Activated CD4-positive, alpha-beta T cell treated with anti-CD3 and anti-CD28 coated beads, Interleukin-2, amount 10 ng/mL, durations not matched to agents 7 days and 5 days (primary cell): ENCODE measurements around the gene EPHA10. TPM values are rescaled to one million over a fixed set of nuclear protein-coding genes. Genes with fewer than 3 reads are reported as not detected.

ENCODE experiments used
- CTCF ChIA-PET: fragments of 350-600 bp; sonication (Branson Sonifier 250); formaldehyde crosslinking; loops from one replicate; lab custom pipeline; 2021; ENCODE audit warnings: antibody characterized with exemption; lab: Charles Lee
- POLR2A ChIA-PET: fragments of 350-600 bp; sonication (Branson Sonifier 250); formaldehyde crosslinking; loops from one replicate; lab custom pipeline; 2021; ENCODE audit warnings: antibody characterized with exemption; lab: Charles Lee
- DNase-seq: peaks from one replicate; pipeline ENCODE4 v3.0.0-alpha.2; 2020
- H3K27ac Mint-ChIP-seq: one replicate; pipeline ENCODE4 v1.8.0; 2021; ENCODE audit warnings: mild to moderate bottlenecking, moderate library complexity, mixed read lengths
- H3K27me3 Mint-ChIP-seq: one replicate; pipeline ENCODE4 v1.8.0; 2021; ENCODE audit warnings: mixed read lengths
- H3K36me3 Mint-ChIP-seq: one replicate; pipeline ENCODE4 v1.8.0; 2021; ENCODE audit warnings: low read depth, mixed read lengths
- H3K4me1 Mint-ChIP-seq: one replicate; pipeline ENCODE4 v1.8.0; 2021; ENCODE audit warnings: mixed read lengths
- H3K4me3 Mint-ChIP-seq: one replicate; pipeline ENCODE4 v1.8.0; 2021; ENCODE audit warnings: mild to moderate bottlenecking, moderate library complexity, mixed read lengths
- H3K9me3 Mint-ChIP-seq: one replicate; pipeline ENCODE4 v1.8.0; 2021; ENCODE audit warnings: mixed read lengths
- total RNA-seq, 2 experiments: library from RNA; stranded (reverse); gene quantifications; one replicate each; pipeline ENCODE4 v1.2.3, GENCODE V29; 2021

EPHA10 gene
- total RNA-seq, 2 experiments from 2014 or later, result not detected

DNA sequence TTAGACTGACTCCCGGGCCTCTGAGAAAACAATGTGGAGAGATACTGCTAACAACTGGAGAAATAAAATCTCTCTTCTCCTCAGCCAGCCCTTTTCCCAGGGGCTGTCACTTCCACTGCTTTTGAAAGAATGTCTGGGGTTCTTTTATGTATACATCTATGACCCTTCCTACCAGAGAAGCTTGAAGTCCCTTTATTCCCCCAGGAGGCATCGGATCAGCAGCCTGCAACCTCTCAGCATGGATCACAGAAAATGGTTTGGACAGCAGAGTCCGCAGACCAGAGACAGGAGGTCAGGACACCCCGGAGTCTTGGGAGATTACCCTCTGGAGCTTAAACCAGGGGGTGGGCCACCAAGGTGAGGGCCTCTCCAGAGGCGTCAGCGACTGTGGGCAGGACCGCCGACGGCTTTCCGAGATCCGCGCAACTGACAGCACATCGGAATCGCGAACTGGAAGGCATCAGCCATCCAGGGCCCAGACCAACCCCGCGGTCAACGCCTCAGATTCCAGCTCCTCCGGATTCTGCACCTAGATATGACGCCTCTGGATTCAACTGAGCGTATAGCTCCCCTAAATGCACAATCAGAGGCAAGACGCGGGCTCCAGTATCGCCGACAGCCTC, 1.0 kb downstream of the EPHA10 start:
- DNase-seq, result no peak
- no peak overlapping the region for H3K27ac Mint-ChIP-seq

DNA sequence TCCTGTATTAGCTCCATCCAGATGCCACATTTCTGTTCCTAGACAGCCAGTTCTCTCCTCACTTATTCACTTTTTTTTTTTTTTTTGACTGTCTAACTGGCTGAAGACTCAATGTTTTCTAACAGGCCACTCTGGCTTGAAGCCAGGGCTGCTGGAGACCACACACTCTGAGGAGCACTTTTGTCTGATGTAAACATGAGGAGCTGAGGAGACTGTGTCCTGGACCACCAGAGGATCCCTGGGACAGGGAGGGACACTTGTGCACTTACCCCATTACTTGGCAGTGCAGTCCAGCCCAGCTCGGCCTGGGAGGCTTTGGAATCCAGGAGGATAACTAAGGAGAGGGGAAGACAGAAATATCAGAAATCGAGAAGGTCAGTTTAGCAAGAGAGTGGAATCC, 2.4 kb downstream of the EPHA10 start:
- CTCF ChIA-PET, result no interaction called here

More for the DNA sequence above, 1.0 kb downstream of the EPHA10 start:
- no peaks in the 10 kb centered on the region for H3K36me3 Mint-ChIP-seq
- ChIA-PET POLR2A (no interaction called here), CTCF (no interaction called here)
- peaks cover 54% of the 10 kb centered on the region for H3K27me3 Mint-ChIP-seq
- H3K4me3 Mint-ChIP-seq, result no peak overlapping the region
- no peaks in the 10 kb centered on the region for H3K9me3 Mint-ChIP-seq
- peaks cover 7% of the 10 kb centered on the region for H3K4me1 Mint-ChIP-seq

GRCh38 chr1:37761416-37762095, 3.4 kb downstream of the EPHA10 start:
- peaks cover 41% of the 10 kb centered on the region for H3K27me3 Mint-ChIP-seq
- H3K36me3 Mint-ChIP-seq, result no peaks in the 10 kb centered on the region
- ChIA-PET CTCF (no interaction called here), POLR2A (no interaction called here)
- H3K4me1 Mint-ChIP-seq, result peaks cover 7% of the 10 kb centered on the region
- DNase-seq, result no peak
- H3K4me3 Mint-ChIP-seq, result no peak overlapping the region
- H3K27ac Mint-ChIP-seq, result no peak overlapping the region
- no peaks in the 10 kb centered on the region for H3K9me3 Mint-ChIP-seq

More for the DNA sequence above, 2.4 kb downstream of the EPHA10 start:
- peaks cover 7% of the 10 kb centered on the region for H3K4me1 Mint-ChIP-seq
- H3K4me3 Mint-ChIP-seq, result no peak overlapping the region
- no peaks in the 10 kb centered on the region for H3K36me3 Mint-ChIP-seq
- no peak for DNase-seq
- H3K27me3 Mint-ChIP-seq, result peaks cover 47% of the 10 kb centered on the region
- POLR2A ChIA-PET, result no interaction called here
- no peaks in the 10 kb centered on the region for H3K9me3 Mint-ChIP-seq
- no peak overlapping the region for H3K27ac Mint-ChIP-seq

DNA sequence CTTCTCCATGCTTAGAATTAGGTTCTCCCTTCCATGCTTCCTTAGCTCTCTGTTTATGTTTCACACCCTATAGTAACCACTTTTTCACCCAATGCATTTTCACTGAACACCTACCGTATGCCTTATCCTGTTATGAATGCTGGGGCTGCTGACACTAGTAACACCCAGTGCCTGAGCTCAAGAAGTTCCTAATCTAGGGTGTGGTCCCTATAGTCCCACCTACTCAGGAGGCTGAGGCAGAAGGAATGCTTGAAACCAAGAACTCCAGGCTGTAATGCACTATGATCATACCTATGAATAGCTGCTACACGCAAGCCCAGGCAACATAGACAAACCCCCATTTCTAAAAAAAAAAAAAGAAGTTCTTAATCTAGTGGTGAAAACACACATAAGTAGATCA, 5.5 kb downstream of the EPHA10 start:
- Mint-ChIP-seq H3K4me3 (no peak overlapping the region), H3K27me3 (peaks cover 38% of the 10 kb centered on the region), H3K9me3 (no peaks in the 10 kb centered on the region), H3K36me3 (no peaks in the 10 kb centered on the region), H3K27ac (no peak overlapping the region), H3K4me1 (peaks cover 3% of the 10 kb centered on the region)
- ChIA-PET CTCF (no interaction called here), POLR2A (no interaction called here)
- DNase-seq, result no peak

DNA sequence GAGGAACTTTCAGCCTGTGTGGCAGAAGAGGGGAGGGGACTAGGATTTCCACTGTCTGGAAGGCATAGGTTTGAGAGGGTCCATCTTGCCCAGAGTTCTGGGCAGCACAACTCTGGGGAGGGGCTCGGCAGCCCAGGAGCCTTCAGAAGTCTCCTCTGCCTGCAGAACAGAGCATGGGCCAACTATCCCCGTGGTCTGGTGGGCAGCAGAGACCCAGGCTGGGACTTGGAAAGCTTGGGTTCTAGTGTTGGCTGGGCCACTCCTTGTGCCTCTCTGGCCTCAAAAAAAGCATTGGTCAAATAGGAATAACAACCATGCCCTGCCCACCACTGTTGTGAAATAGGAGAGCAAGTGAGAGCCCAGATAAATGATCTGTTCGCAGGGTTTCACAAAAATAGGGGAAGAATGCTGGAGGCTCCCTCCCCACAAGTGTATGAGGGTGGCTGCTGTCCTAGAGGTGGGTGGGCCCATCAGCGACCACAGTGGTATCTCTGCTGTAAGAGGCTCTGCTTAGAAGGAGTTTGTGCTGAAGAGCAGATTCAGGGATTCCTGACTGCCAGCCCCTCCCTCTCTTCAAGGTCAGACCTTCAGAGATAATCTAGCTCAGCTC, 8.9 kb downstream of the EPHA10 start:
- ChIA-PET CTCF (no interaction called here), POLR2A (no interaction called here)
- Mint-ChIP-seq H3K9me3 (no peaks in the 10 kb centered on the region), H3K4me3 (no peak overlapping the region), H3K27ac (no peak overlapping the region), H3K27me3 (peaks cover 42% of the 10 kb centered on the region), H3K36me3 (no peaks in the 10 kb centered on the region), H3K4me1 (peaks cover 9% of the 10 kb centered on the region)
- DNase-seq, result no peak

GRCh38 chr1:37755290-37755689, 9.6 kb downstream of the EPHA10 start:
- Mint-ChIP-seq H3K4me1 (peaks cover 9% of the 10 kb centered on the region), H3K4me3 (no peak overlapping the region), H3K27me3 (peaks cover 45% of the 10 kb centered on the region), H3K27ac (no peak overlapping the region), H3K9me3 (no peaks in the 10 kb centered on the region), H3K36me3 (no peaks in the 10 kb centered on the region)
- DNase-seq, result no peak
- ChIA-PET CTCF (interaction anchor here (1.4 kb wide), 1 partner anchor 15 kb away, joined by 4 read pairs; no protein-coding TSS in a partner anchor), POLR2A (no interaction called here)

- DNase-seq, result no peak
- POLR2A ChIA-PET, result no interaction called here
- no peaks in the 10 kb centered on the region for H3K36me3 Mint-ChIP-seq
- H3K4me3 Mint-ChIP-seq, result peak overlapping the region; percentile 45
- CTCF ChIA-PET, result interaction anchor here (1.4 kb wide), 1 partner anchor 13 kb away, joined by 4 read pairs; no protein-coding TSS in a partner anchor
- H3K4me1 Mint-ChIP-seq, result peaks cover 9% of the 10 kb centered on the region
- peaks cover 53% of the 10 kb centered on the region for H3K27me3 Mint-ChIP-seq
- H3K9me3 Mint-ChIP-seq, result no peaks in the 10 kb centered on the region
- no peak overlapping the region for H3K27ac Mint-ChIP-seq
Observed at GRCh38 chr1:37753473-37754321, 11.2 kb downstream of the EPHA10 start.

DNA sequence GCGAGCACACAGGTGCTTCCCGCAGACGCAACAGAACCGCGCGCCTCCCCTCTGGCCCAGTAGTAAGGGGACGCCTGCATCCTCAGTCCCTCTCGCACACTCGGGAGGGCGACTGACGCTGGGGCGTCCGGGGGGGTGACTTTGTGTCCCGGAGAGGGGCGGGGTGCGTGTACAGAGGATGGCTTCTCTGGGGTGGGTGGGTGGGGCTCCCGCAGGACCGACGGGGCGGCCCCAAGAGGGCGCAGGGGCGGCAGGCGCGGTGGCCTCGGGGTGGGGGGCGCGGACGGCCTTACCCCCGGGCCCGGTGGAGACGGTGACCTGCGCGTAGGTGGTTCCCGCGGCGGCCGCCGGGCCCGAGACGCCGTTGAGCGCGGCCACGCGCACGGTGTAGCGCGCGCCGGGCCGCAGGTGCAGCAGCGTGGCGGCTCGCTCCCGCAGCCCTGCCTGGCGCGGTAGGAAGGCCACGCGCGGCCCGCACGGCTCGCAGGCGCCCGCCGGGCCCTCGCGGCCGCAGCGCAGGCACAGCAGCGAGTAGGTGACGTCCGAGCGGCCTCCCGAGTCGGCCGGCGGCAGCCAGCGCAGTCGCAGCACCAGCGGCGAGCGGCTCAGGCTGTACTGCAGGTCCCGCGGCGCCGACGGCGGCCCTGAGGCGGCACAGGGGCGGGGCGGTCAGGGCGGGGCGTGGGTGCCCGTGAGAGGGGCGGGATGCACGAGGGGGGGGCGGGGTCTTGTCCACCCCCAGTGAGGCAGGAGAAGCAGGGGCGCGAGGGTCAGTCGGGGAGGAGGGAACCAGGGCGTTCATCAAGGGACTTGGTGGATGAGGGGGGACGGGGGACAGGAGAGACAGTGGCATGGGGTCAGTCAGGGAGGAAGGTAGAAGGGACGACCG, 12.1 kb downstream of the EPHA10 start:
- ChIA-PET CTCF (no interaction called here), POLR2A (no interaction called here)
- DNase-seq, result no peak
- Mint-ChIP-seq H3K4me3 (peak overlapping the region; percentile 50), H3K9me3 (no peaks in the 10 kb centered on the region), H3K36me3 (no peaks in the 10 kb centered on the region), H3K27ac (no peak overlapping the region), H3K4me1 (peaks cover 9% of the 10 kb centered on the region), H3K27me3 (peaks cover 56% of the 10 kb centered on the region)

- Mint-ChIP-seq H3K9me3 (no peaks in the 10 kb centered on the region), H3K36me3 (no peaks in the 10 kb centered on the region), H3K27ac (no peak overlapping the region), H3K27me3 (peaks cover 56% of the 10 kb centered on the region), H3K4me1 (peaks cover 9% of the 10 kb centered on the region), H3K4me3 (peak overlapping the region; percentile 50)
- no peak for DNase-seq
- CTCF ChIA-PET, result no interaction called here
- POLR2A ChIA-PET, result no interaction called here
Observed at GRCh38 chr1:37752213-37752582, 12.7 kb downstream of the EPHA10 start.

DNA sequence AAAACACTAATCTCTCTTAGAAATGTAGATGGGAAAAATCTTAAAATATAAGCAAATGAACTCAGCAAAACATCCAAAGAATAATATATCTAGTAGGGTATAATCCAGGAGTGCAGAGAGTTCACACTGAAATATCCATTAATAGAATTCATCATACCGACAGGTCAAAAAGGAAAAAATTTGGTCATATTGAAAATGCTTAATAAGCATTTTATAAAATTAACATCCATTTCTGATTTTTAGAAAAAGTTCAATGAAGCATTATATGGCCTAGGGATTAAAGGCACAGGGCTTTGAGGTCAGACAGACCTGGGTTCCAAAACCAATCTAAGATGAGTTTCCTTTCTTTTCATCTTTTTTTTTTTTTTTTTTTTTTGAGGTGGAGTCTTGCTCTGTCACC, 16.4 kb downstream of the EPHA10 start:
- Mint-ChIP-seq H3K27ac (no peak overlapping the region), H3K4me1 (peaks cover 7% of the 10 kb centered on the region), H3K27me3 (peaks cover 43% of the 10 kb centered on the region), H3K9me3 (peaks cover 3% of the 10 kb centered on the region), H3K4me3 (no peak overlapping the region), H3K36me3 (no peaks in the 10 kb centered on the region)
- ChIA-PET POLR2A (no interaction called here), CTCF (no interaction called here)
- no peak for DNase-seq

DNA sequence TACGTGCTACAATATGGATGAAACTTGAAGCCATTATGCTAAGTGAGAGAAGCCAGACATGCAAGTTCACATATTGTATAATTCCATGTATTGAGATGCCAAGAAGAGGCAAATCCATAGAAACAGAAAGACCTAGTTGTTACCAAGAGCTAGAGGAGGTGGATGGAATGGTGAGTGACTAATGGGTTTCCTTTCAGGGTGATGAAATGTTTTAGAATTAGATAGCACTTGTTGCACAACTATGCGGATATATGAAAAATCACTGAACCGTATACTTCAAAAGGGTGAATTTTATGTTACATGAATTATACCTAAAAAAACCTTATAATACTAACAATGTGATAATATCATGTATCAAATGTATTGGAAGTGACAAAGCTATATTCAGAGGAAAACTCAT, 18.1 kb downstream of the EPHA10 start:
- Mint-ChIP-seq H3K4me3 (no peak overlapping the region), H3K9me3 (peaks cover 3% of the 10 kb centered on the region), H3K4me1 (peaks cover under 1% of the 10 kb centered on the region), H3K27ac (no peak overlapping the region), H3K27me3 (peaks cover 36% of the 10 kb centered on the region), H3K36me3 (no peaks in the 10 kb centered on the region)
- ChIA-PET CTCF (no interaction called here), POLR2A (no interaction called here)
- no peak for DNase-seq

DNA sequence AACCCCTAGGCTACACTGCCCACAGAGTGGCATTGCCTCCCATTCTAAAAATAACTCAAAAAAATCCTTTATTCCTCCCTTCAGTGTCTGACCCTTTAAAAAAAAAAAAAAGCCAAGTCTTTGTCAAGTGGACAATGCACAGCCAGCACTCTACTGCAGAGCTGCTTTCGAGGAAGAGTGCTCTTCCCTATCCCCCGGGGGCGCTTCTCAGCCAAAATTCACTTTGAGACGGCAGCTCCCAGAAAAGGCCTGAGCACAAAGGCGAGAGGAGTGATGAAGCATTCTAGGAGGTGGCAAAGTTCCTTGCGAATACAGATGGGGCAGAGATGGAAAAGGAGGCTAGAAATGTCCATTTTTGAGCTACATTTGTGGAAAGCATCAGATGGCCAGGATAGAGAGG, 23.3 kb downstream of the EPHA10 start:
- Mint-ChIP-seq H3K4me1 (no peaks in the 10 kb centered on the region), H3K4me3 (no peak overlapping the region), H3K9me3 (peaks cover 7% of the 10 kb centered on the region), H3K36me3 (no peaks in the 10 kb centered on the region), H3K27me3 (peaks cover 30% of the 10 kb centered on the region), H3K27ac (no peak overlapping the region)
- no peak for DNase-seq
- POLR2A ChIA-PET, result no interaction called here
- CTCF ChIA-PET, result no interaction called here
